ENCODE measurements around the gene IL11.

GRCh38 chr19:55398200-55398925, 28.1 kb upstream of the IL11 start:
- no peak for TF ChIP-seq CTCF (IDR thresholded peaks at IDR 0.05)
- no peak for TF ChIP-seq POLR2A (IDR thresholded peaks at IDR 0.05)
- TF ChIP-seq POLR2AphosphoS5 (IDR thresholded peaks at IDR 0.05), result no peak

Measured in transverse colon (tissue), 4 donors.